ENCODE data around the gene CCDC57.

DNA sequence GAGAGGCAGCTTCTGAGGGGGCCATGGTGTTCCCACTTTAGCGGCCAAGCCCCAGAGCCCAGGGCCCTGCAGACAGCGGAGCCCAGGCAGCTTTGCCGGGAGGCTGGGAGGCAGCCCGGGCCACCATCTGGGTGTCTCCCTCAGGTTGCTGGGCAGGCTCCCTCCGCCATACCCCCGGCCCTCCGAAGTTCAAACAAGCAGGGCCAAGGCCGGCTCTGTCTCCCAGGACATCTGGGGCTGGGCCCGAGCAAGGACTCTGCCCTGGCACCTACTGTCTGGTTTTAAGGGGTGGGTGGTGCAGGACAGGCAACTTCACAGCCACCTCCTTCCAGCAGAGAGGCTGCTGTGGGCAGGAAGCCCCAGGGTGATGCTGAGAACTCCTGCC is 149.7 kb downstream of the CCDC57 start:
- TF ChIP-seq, protein P1, sequence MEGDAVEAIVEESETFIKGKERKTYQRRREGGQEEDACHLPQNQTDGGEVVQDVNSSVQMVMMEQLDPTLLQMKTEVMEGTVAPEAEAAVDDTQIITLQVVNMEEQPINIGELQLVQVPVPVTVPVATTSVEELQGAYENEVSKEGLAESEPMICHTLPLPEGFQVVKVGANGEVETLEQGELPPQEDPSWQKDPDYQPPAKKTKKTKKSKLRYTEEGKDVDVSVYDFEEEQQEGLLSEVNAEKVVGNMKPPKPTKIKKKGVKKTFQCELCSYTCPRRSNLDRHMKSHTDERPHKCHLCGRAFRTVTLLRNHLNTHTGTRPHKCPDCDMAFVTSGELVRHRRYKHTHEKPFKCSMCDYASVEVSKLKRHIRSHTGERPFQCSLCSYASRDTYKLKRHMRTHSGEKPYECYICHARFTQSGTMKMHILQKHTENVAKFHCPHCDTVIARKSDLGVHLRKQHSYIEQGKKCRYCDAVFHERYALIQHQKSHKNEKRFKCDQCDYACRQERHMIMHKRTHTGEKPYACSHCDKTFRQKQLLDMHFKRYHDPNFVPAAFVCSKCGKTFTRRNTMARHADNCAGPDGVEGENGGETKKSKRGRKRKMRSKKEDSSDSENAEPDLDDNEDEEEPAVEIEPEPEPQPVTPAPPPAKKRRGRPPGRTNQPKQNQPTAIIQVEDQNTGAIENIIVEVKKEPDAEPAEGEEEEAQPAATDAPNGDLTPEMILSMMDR (IDR thresholded peaks at IDR 0.05) = no peak
- TF ChIP-seq POLR2A (IDR thresholded peaks at IDR 0.05) = no peak

Data from thyroid gland (tissue), 4 donors.